GM19328 (cell line): ENCODE data around the gene STARD13.

Source experiments
- ATAC-seq: cut with Tn5 transposase; IDR thresholded peaks from one replicate; pipeline ENCODE4 v1.9.1; 2021; ENCODE audit warnings: mild to moderate bottlenecking, moderate library complexity; ENCODE audit not compliant: unreplicated experiment

The STARD13 gene

GRCh38 chr13:33285420-33286124 lies at the start of gene STARD13:
Gene STARD13, minus strand, starts transcription at chr13:33285755. Its CDS starts 117 bp downstream, at chr13:33285638.
- no peak for ATAC-seq

- no peak for ATAC-seq
Observed at GRCh38 chr13:33334831-33335230, 49.3 kb upstream of the STARD13 start.

GRCh38 chr13:33331962-33332361 lies 46.4 kb upstream of the STARD13 start:
- no peak for ATAC-seq

GRCh38 chr13:33330483-33330882 lies 44.9 kb upstream of the STARD13 start:
- no peak for ATAC-seq

GRCh38 chr13:33328701-33329100 lies 43.1 kb upstream of the STARD13 start:
- ATAC-seq = no peak

GRCh38 chr13:33326723-33327122 lies 41.2 kb upstream of the STARD13 start:
- ATAC-seq = no peak

GRCh38 chr13:33326246-33326645 lies 40.7 kb upstream of the STARD13 start:
- ATAC-seq = no peak

- no peak for ATAC-seq
Observed at GRCh38 chr13:33323801-33324510, 38.4 kb upstream of the STARD13 start.

GRCh38 chr13:33322965-33323668 lies 37.6 kb upstream of the STARD13 start:
- no peak for ATAC-seq

- ATAC-seq = no peak
Observed at GRCh38 chr13:33322543-33322809, 36.9 kb upstream of the STARD13 start.

- ATAC-seq = no peak
Observed at GRCh38 chr13:33321686-33322542, 36.4 kb upstream of the STARD13 start.

GRCh38 chr13:33319859-33320258 lies 34.3 kb upstream of the STARD13 start:
- ATAC-seq = no peak

- no peak for ATAC-seq
Observed at GRCh38 chr13:33318744-33319143, 33.2 kb upstream of the STARD13 start.

GRCh38 chr13:33318037-33318436 lies 32.5 kb upstream of the STARD13 start:
- no peak for ATAC-seq

- no peak for ATAC-seq
Observed at GRCh38 chr13:33316890-33317289, 31.3 kb upstream of the STARD13 start.

- ATAC-seq = no peak
Observed at GRCh38 chr13:33313504-33313903, 27.9 kb upstream of the STARD13 start.

- no peak for ATAC-seq
Observed at GRCh38 chr13:33312861-33313212, 27.3 kb upstream of the STARD13 start.

GRCh38 chr13:33312150-33312860 lies 26.8 kb upstream of the STARD13 start:
- ATAC-seq = no peak

- no peak for ATAC-seq
Observed at GRCh38 chr13:33311040-33311439, 25.5 kb upstream of the STARD13 start.

GRCh38 chr13:33310245-33311038 lies 24.9 kb upstream of the STARD13 start:
- no peak for ATAC-seq
